KMS-11 (cell line): ENCODE results near the gene CRYGC.

Source experiments
- H2AFZ ChIP-seq: fragments of 200-600 bp; sonication (generic); 2 replicates; pipeline ENCODE4 v1.6.1; 2016; ENCODE audit warnings: antibody characterized with exemption, mixed run types, low read depth
- H3K27ac ChIP-seq: fragments of 200-600 bp; sonication (generic); 2 replicates; pipeline ENCODE4 v1.6.1; 2016; ENCODE audit warnings: mild to moderate bottlenecking, mixed run types
- H3K27me3 ChIP-seq: fragments of 200-600 bp; sonication (generic); 2 replicates; pipeline ENCODE4 v1.6.1; 2017; ENCODE audit warnings: mild to moderate bottlenecking, low read depth, mixed run types, moderate library complexity; ENCODE audit not compliant: insufficient read depth
- H3K36me3 ChIP-seq: fragments of 200-600 bp; sonication (generic); 2 replicates; pipeline ENCODE4 v1.6.1; 2017; ENCODE audit warnings: mild to moderate bottlenecking, mixed run types; ENCODE audit not compliant: insufficient read depth
- H3K4me1 ChIP-seq: fragments of 200-600 bp; sonication (generic); 2 replicates; pipeline ENCODE4 v1.6.1; 2016; ENCODE audit warnings: mild to moderate bottlenecking, low read depth, mixed run types; ENCODE audit not compliant: poor library complexity, severe bottlenecking
- H3K4me2 ChIP-seq: fragments of 200-600 bp; sonication (generic); 2 replicates; pipeline ENCODE4 v1.7.0; 2016; ENCODE audit warnings: mild to moderate bottlenecking, mixed run types
- H3K4me3 ChIP-seq: fragments of 200-600 bp; sonication (generic); IDR thresholded peaks from 2 replicates; pipeline ENCODE4 v1.6.1; 2017; ENCODE audit warnings: low read depth, low read length, mixed read lengths; ENCODE audit not compliant: insufficient read depth
- H3K79me2 ChIP-seq: fragments of 200-600 bp; sonication (generic); 2 replicates; pipeline ENCODE4 v1.6.1; 2016; ENCODE audit warnings: low read depth, mixed run types; ENCODE audit not compliant: insufficient read depth
- H3K9ac ChIP-seq: fragments of 200-600 bp; sonication (generic); 2 replicates; pipeline ENCODE4 v1.6.1; 2016; ENCODE audit warnings: mild to moderate bottlenecking, mixed run types
- H4K20me1 ChIP-seq: fragments of 200-600 bp; sonication (generic); 2 replicates; pipeline ENCODE4 v1.6.1; 2016; ENCODE audit warnings: mild to moderate bottlenecking, mixed run types; ENCODE audit not compliant: insufficient read depth
- CTCF ChIP-seq: fragments of 200-600 bp; sonication (generic); conservative IDR thresholded peaks from 2 replicates; pipeline ENCODE4 v1.6.1; 2017; ENCODE audit warnings: low read depth, mild to moderate bottlenecking, antibody characterized with exemption, low read length, moderate library complexity, mixed read lengths

CRYGC gene

GRCh38 chr2:208086029-208086428, 43.6 kb downstream of the CRYGC start:
- Histone ChIP-seq H3K36me3 (no peaks in the 10 kb centered on the region), H4K20me1 (no peaks in the 10 kb centered on the region), H3K27me3 (no peaks in the 10 kb centered on the region), H3K79me2 (no peaks in the 10 kb centered on the region), H3K4me2 (no peak overlapping the region), H3K4me1 (no peaks in the 10 kb centered on the region), H3K4me3 (no peak overlapping the region), H3K9ac (no peak overlapping the region), H3K27ac (no peak overlapping the region), H2AFZ (no peak overlapping the region)
- TF ChIP-seq CTCF, result no peak

GRCh38 chr2:208083807-208084206, 45.8 kb downstream of the CRYGC start:
- H4K20me1 ChIP-seq, result no peaks in the 10 kb centered on the region
- no peaks in the 10 kb centered on the region for H3K4me1 ChIP-seq
- no peak overlapping the region for H3K9ac ChIP-seq
- no peak for TF ChIP-seq CTCF
- H3K36me3 ChIP-seq, result no peaks in the 10 kb centered on the region
- no peak overlapping the region for H3K4me2 ChIP-seq
- H2AFZ ChIP-seq, result no peak overlapping the region
- no peak overlapping the region for H3K27ac ChIP-seq
- H3K27me3 ChIP-seq, result no peaks in the 10 kb centered on the region
- no peak overlapping the region for H3K4me3 ChIP-seq
- H3K79me2 ChIP-seq, result no peaks in the 10 kb centered on the region
